B cell (primary cell): Measurements from ENCODE around the gene FBXO48.

ENCODE experiments used
- CTCF ChIP-seq: fragments of 200-600 bp; IDR thresholded peaks from one replicate; pipeline ENCODE4 v1.8.0; 2022; ENCODE audit warnings: antibody characterized with exemption, mild to moderate bottlenecking
- EZH2 ChIP-seq: IDR thresholded peaks from 2 replicates; pipeline ENCODE4 v1.6.1; 2012; ENCODE audit warnings: borderline replicate concordance, low read depth, mild to moderate bottlenecking, moderate library complexity, low read length; ENCODE audit not compliant: insufficient read depth, poor library complexity, severe bottlenecking

- no peak for TF ChIP-seq CTCF
- no peak for TF ChIP-seq EZH2
These were observed 18.1 kb downstream of the FBXO48 start for GRCh38 chr2:68448671-68449653.
